ENCODE measurements around the gene DDI2. TPM values are rescaled to one million over a fixed set of nuclear protein-coding genes. Genes with fewer than 3 reads are reported as not detected.

DDI2 gene
- total RNA-seq, 1 donor from 2014 or later = 23.3 TPM

DNA sequence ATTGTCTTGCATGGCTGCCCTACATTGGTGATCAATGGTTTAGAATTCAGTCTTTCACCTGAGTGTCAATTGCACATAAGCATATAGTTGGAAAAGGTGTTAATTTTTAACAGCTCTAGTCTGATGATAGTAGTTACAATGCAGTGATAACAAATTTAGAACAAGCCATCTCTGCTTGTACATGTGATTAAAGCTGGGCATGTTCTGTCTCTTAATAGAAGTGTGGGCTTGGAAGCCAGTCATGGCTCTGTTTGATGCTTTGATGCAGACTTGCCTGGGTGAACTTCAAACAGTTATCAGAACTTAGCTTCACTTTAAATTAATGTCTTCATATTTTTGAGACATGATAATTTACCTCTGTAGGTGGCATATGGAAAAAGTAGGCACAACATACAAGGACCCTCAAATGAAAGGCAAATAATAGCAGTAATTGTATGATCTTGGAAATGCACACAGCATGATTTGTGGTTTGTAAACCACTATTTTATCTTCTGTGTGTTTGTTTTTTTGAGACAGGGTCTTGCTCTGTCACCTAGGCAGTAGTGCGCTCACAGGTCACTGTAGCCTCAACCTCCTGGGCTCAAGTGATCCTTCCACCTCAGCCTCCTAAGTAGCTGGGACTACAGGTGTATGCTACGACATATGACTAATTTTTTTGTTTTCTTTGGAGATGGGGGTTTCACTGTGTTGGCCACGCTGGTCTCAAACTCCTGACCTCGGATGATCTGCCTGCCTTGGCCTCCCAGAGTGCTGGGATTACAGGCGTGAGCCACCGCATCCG lies 3.8 kb downstream of the DDI2 start:
- no peak overlapping the region for H3K9ac ChIP-seq
- no peak overlapping the region for H2AFZ ChIP-seq (replicated peaks)
- peaks cover 7% of the 10 kb centered on the region for H3K27me3 Mint-ChIP-seq (ENCODE audit: insufficient read depth, low read depth)
- no peak overlapping the region for H3K27ac ChIP-seq
- H3K27me3 ChIP-seq = no peaks in the 10 kb centered on the region
- no peaks in the 10 kb centered on the region for H3K9me3 ChIP-seq (ENCODE audit: low read depth)
- no peak overlapping the region for H3K4me3 Mint-ChIP-seq
- no peaks in the 10 kb centered on the region for H3K36me3 ChIP-seq
- H3K9me3 Mint-ChIP-seq = no peaks in the 10 kb centered on the region
- H3K36me3 Mint-ChIP-seq = no peaks in the 10 kb centered on the region
- no peak overlapping the region for H3K4me2 ChIP-seq
- H3K4me3 ChIP-seq = no peak overlapping the region
- DNase-seq (ENCODE audit: low spot score) = no peak
- TF ChIP-seq EZH2 (IDR thresholded peaks at IDR 0.05) (no peak), EZH2phosphoT487 (IDR thresholded peaks at IDR 0.05) (no peak)
- TF ChIP-seq, protein P1, sequence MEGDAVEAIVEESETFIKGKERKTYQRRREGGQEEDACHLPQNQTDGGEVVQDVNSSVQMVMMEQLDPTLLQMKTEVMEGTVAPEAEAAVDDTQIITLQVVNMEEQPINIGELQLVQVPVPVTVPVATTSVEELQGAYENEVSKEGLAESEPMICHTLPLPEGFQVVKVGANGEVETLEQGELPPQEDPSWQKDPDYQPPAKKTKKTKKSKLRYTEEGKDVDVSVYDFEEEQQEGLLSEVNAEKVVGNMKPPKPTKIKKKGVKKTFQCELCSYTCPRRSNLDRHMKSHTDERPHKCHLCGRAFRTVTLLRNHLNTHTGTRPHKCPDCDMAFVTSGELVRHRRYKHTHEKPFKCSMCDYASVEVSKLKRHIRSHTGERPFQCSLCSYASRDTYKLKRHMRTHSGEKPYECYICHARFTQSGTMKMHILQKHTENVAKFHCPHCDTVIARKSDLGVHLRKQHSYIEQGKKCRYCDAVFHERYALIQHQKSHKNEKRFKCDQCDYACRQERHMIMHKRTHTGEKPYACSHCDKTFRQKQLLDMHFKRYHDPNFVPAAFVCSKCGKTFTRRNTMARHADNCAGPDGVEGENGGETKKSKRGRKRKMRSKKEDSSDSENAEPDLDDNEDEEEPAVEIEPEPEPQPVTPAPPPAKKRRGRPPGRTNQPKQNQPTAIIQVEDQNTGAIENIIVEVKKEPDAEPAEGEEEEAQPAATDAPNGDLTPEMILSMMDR (IDR thresholded peaks at IDR 0.05) = no peak
- H3F3A ChIP-seq (ENCODE audit: low read depth) = peaks cover 21% of the 10 kb centered on the region
- peaks cover 28% of the 10 kb centered on the region for H3K4me1 Mint-ChIP-seq
- H3K79me2 ChIP-seq (ENCODE audit: low read depth) = peaks cover 86% of the 10 kb centered on the region
- H3K4me1 ChIP-seq = peaks cover 18% of the 10 kb centered on the region
- no peak overlapping the region for H3K27ac Mint-ChIP-seq
- H4K20me1 ChIP-seq (ENCODE audit: low read depth) = peaks cover 60% of the 10 kb centered on the region

DNA sequence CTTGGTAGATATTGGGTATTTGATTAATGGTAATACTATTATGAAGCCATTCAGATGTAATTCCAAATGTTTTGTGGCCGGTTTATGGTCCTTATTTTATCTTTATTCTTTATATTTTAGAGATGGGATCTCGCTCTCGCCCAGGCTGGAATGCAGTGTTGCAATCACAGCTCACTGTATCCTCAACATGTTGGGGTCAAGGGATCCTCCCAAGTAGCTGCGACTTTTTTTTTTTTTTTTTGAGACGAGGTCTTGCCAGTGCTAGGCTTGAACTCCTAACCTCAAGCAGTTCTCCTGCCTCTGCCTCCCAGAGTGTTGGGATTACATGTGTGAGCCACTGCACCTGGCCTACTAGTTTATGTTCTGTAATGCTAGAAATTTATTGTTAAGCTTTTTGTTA lies 4.7 kb downstream of the DDI2 start:
- Histone ChIP-seq H3K9ac (no peak overlapping the region), H3F3A (ENCODE audit: low read depth) (peaks cover 13% of the 10 kb centered on the region), H2AFZ (replicated peaks) (no peak overlapping the region), H3K4me3 (no peak overlapping the region), H3K27me3 (no peaks in the 10 kb centered on the region), H3K4me1 (peaks cover 12% of the 10 kb centered on the region), H4K20me1 (ENCODE audit: low read depth) (peaks cover 67% of the 10 kb centered on the region), H3K27ac (no peak overlapping the region), H3K9me3 (ENCODE audit: low read depth) (no peaks in the 10 kb centered on the region), H3K36me3 (no peaks in the 10 kb centered on the region), H3K4me2 (no peak overlapping the region), H3K79me2 (ENCODE audit: low read depth) (peaks cover 95% of the 10 kb centered on the region)
- Mint-ChIP-seq H3K36me3 (no peaks in the 10 kb centered on the region), H3K27ac (no peak overlapping the region), H3K27me3 (ENCODE audit: insufficient read depth, low read depth) (peaks cover 1% of the 10 kb centered on the region), H3K9me3 (no peaks in the 10 kb centered on the region), H3K4me3 (no peak overlapping the region), H3K4me1 (peaks cover 21% of the 10 kb centered on the region)
- TF ChIP-seq EZH2 (IDR thresholded peaks at IDR 0.05) = no peak
- TF ChIP-seq EZH2phosphoT487 (IDR thresholded peaks at IDR 0.05) = no peak
- TF ChIP-seq, protein P1 (IDR thresholded peaks at IDR 0.05) = no peak
- DNase-seq (ENCODE audit: low spot score) = no peak

DNA sequence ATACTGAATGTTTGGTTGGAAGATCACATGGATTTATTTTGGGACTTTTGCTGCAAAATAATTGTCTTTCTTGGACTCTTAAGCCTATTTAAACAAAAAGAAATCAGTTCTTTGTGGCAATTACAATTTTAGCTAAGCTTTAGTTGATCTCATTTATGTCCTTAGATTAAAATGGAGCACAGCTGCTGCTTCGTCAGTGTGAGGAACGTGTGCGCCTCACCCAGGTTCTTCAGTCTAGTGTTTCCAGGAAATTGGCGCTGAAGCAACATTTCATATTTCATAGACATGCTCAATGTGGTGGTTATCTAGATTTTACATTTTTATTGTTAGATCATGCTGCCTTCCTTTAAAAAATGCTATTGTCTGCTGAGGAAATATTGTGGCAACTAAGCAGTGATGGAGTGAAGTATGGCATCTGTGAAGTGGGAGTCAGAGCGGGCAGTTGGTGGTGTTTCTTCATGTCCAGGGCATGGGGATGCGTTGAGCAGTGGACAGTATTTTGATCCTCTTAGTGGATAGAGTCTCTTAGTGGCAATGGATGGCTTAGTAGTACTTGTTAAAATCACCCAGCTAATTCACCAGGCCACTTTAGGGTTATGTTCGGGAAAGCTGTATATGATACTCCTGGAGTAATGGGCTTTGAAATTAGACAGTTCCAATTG lies 5.6 kb downstream of the DDI2 start:
- no peak overlapping the region for H3K4me2 ChIP-seq
- H3K9me3 Mint-ChIP-seq = no peaks in the 10 kb centered on the region
- H3K36me3 Mint-ChIP-seq = peaks cover 2% of the 10 kb centered on the region
- no peak for DNase-seq (ENCODE audit: low spot score)
- TF ChIP-seq, protein P1 (IDR thresholded peaks at IDR 0.05) = no peak
- TF ChIP-seq EZH2 (IDR thresholded peaks at IDR 0.05) (no peak), EZH2phosphoT487 (IDR thresholded peaks at IDR 0.05) (no peak)
- no peaks in the 10 kb centered on the region for H3K36me3 ChIP-seq
- H3K4me3 ChIP-seq = no peak overlapping the region
- no peaks in the 10 kb centered on the region for H3K9me3 ChIP-seq (ENCODE audit: low read depth)
- peaks cover 12% of the 10 kb centered on the region for H3K4me1 ChIP-seq
- H3K27ac ChIP-seq = no peak overlapping the region
- H3K27me3 ChIP-seq = no peaks in the 10 kb centered on the region
- H3F3A ChIP-seq (ENCODE audit: low read depth) = peaks cover 8% of the 10 kb centered on the region
- peaks cover 20% of the 10 kb centered on the region for H3K4me1 Mint-ChIP-seq
- no peaks in the 10 kb centered on the region for H3K27me3 Mint-ChIP-seq (ENCODE audit: insufficient read depth, low read depth)
- H3K4me3 Mint-ChIP-seq = no peak overlapping the region
- peaks cover 99% of the 10 kb centered on the region for H3K79me2 ChIP-seq (ENCODE audit: low read depth)
- H3K9ac ChIP-seq = no peak overlapping the region
- no peak overlapping the region for H3K27ac Mint-ChIP-seq
- H4K20me1 ChIP-seq (ENCODE audit: low read depth) = peaks cover 67% of the 10 kb centered on the region
- H2AFZ ChIP-seq (replicated peaks) = no peak overlapping the region
